Mucosa of stomach (tissue), 1 donor: Measurements from ENCODE around the gene ZNF367.

Experiments used
- H3K27me3 ChIP-seq: one replicate; pipeline ENCODE4 v1.7.0; 2013; ENCODE audit warnings: mild to moderate bottlenecking, low read length; ENCODE audit not compliant: control insufficient read depth, insufficient read depth
- H3K36me3 ChIP-seq: one replicate; pipeline ENCODE4 v1.7.0; 2013; ENCODE audit warnings: low read length; ENCODE audit not compliant: control insufficient read depth, insufficient read depth
- H3K4me1 ChIP-seq: one replicate; pipeline ENCODE4 v1.7.0; 2013; ENCODE audit warnings: mild to moderate bottlenecking, low read length; ENCODE audit not compliant: control insufficient read depth, insufficient read depth
- H3K4me3 ChIP-seq: one replicate; pipeline ENCODE4 v1.7.0; 2013; ENCODE audit warnings: low read length
- H3K9ac ChIP-seq: one replicate; pipeline ENCODE4 v1.7.0; 2013; ENCODE audit warnings: mild to moderate bottlenecking, low read length, moderate library complexity
- H3K9me3 ChIP-seq: one replicate; pipeline ENCODE4 v1.7.0; 2013; ENCODE audit warnings: mild to moderate bottlenecking, low read length, moderate library complexity; ENCODE audit not compliant: control insufficient read depth
- donor health status: Pancreatic carcinoma.

Gene ZNF367

GRCh38 chr9:96450613-96451528 lies 32.7 kb upstream of the ZNF367 start:
- Histone ChIP-seq H3K4me3 (peak overlapping the region; percentile 71), H3K4me1 (peaks cover 6% of the 10 kb centered on the region), H3K36me3 (no peaks in the 10 kb centered on the region), H3K9ac (peak overlapping the region; percentile 59), H3K9me3 (no peaks in the 10 kb centered on the region), H3K27me3 (peaks cover 13% of the 10 kb centered on the region)

- peak within 1 kb of the TSS; percentile 59 for H3K9ac ChIP-seq
- peak within 1 kb of the TSS; percentile 71 for H3K4me3 ChIP-seq
- H3K9me3 ChIP-seq = no peaks in the 10 kb centered on the region
- peaks cover 13% of the 10 kb centered on the region for H3K27me3 ChIP-seq
- H3K4me1 ChIP-seq = peaks cover 6% of the 10 kb centered on the region
- no peaks in the 10 kb centered on the region for H3K36me3 ChIP-seq
Measured at GRCh38 chr9:96449845-96450612, 31.9 kb upstream of the ZNF367 start, which contains the start of gene HABP4. Gene HABP4 (plus strand): TSS chr9:96450169. CDS start chr9:96450280, 111 bp downstream.

GRCh38 chr9:96449523-96449844 lies 31.3 kb upstream of the ZNF367 start:
- Histone ChIP-seq H3K9ac (peak overlapping the region; percentile 49), H3K27me3 (peaks cover 13% of the 10 kb centered on the region), H3K9me3 (no peaks in the 10 kb centered on the region), H3K4me1 (peaks cover 6% of the 10 kb centered on the region), H3K4me3 (peak overlapping the region; percentile 66), H3K36me3 (no peaks in the 10 kb centered on the region)

- H3K27me3 ChIP-seq = peaks cover 13% of the 10 kb centered on the region
- no peaks in the 10 kb centered on the region for H3K9me3 ChIP-seq
- no peak overlapping the region for H3K9ac ChIP-seq
- no peak overlapping the region for H3K4me3 ChIP-seq
- H3K36me3 ChIP-seq = no peaks in the 10 kb centered on the region
- H3K4me1 ChIP-seq = peaks cover 6% of the 10 kb centered on the region
Measured at GRCh38 chr9:96448546-96449170, 30.5 kb upstream of the ZNF367 start.

- no peaks in the 10 kb centered on the region for H3K36me3 ChIP-seq
- no peak overlapping the region for H3K9ac ChIP-seq
- peaks cover 6% of the 10 kb centered on the region for H3K4me1 ChIP-seq
- H3K4me3 ChIP-seq = no peak overlapping the region
- peaks cover 13% of the 10 kb centered on the region for H3K27me3 ChIP-seq
- no peaks in the 10 kb centered on the region for H3K9me3 ChIP-seq
Measured at GRCh38 chr9:96447406-96447805, 29.2 kb upstream of the ZNF367 start.

GRCh38 chr9:96442491-96442890 lies 24.3 kb upstream of the ZNF367 start:
- no peaks in the 10 kb centered on the region for H3K9me3 ChIP-seq
- H3K9ac ChIP-seq = no peak overlapping the region
- H3K27me3 ChIP-seq = no peaks in the 10 kb centered on the region
- H3K4me3 ChIP-seq = no peak overlapping the region
- no peaks in the 10 kb centered on the region for H3K4me1 ChIP-seq
- no peaks in the 10 kb centered on the region for H3K36me3 ChIP-seq

GRCh38 chr9:96441798-96442445 lies 23.8 kb upstream of the ZNF367 start:
- Histone ChIP-seq H3K27me3 (no peaks in the 10 kb centered on the region), H3K4me1 (no peaks in the 10 kb centered on the region), H3K4me3 (no peak overlapping the region), H3K9ac (no peak overlapping the region), H3K36me3 (no peaks in the 10 kb centered on the region), H3K9me3 (no peaks in the 10 kb centered on the region)

DNA sequence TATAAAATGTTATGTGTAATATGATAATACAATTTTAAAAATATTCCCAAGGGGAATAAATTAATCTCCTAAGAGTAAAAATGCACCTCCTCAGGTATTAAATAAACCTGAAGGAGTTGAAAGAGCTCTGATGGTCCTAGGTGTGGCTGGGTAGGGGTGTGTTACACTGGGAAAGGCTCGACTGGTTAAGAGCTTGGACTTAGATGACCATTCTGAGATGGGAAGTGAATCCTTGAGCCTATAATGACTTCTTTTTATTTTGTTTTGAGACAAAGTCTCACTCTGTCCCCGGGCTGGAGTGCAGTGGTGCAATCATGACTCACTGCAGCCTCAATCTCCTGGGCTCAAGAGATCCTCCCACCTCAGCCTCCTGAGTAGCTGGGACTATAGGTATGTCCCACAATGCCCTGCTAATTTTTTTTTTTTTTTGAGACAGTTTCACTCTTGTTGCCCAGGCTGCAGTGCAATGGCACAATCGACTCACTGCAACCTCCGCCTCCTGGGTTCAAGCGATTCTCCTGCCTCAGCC lies 22.6 kb upstream of the ZNF367 start:
- H3K27me3 ChIP-seq = no peaks in the 10 kb centered on the region
- H3K9me3 ChIP-seq = no peaks in the 10 kb centered on the region
- H3K4me3 ChIP-seq = no peak overlapping the region
- H3K36me3 ChIP-seq = no peaks in the 10 kb centered on the region
- H3K9ac ChIP-seq = no peak overlapping the region
- H3K4me1 ChIP-seq = no peaks in the 10 kb centered on the region

GRCh38 chr9:96437454-96437853 lies 19.3 kb upstream of the ZNF367 start:
- H3K4me1 ChIP-seq = no peaks in the 10 kb centered on the region
- H3K4me3 ChIP-seq = no peak overlapping the region
- H3K27me3 ChIP-seq = no peaks in the 10 kb centered on the region
- no peaks in the 10 kb centered on the region for H3K9me3 ChIP-seq
- no peak overlapping the region for H3K9ac ChIP-seq
- H3K36me3 ChIP-seq = no peaks in the 10 kb centered on the region

- no peak overlapping the region for H3K9ac ChIP-seq
- no peaks in the 10 kb centered on the region for H3K36me3 ChIP-seq
- H3K4me3 ChIP-seq = no peak overlapping the region
- no peaks in the 10 kb centered on the region for H3K9me3 ChIP-seq
- no peaks in the 10 kb centered on the region for H3K27me3 ChIP-seq
- no peaks in the 10 kb centered on the region for H3K4me1 ChIP-seq
Measured at GRCh38 chr9:96436456-96437126, 18.4 kb upstream of the ZNF367 start.

DNA sequence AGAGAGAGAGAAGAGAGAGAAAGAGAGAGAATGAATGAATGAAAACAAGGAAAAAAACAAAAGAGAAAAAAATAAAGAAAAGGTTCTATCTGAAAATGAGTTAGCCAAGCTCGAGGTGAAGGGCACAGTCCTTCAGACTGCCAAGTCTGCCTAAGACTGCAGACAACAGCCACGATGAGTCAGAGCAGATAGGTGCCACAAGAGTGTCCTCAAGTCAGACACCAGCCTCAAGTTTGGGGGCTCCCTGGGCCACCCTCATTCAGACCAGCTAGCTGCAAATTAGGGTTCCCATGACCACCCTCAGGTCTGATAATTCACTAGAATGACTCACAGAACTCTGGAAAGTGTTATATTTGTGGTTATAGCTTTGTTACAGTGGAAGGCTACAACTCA lies 17.9 kb upstream of the ZNF367 start:
- H3K9me3 ChIP-seq = no peaks in the 10 kb centered on the region
- H3K27me3 ChIP-seq = no peaks in the 10 kb centered on the region
- no peak overlapping the region for H3K4me3 ChIP-seq
- no peak overlapping the region for H3K9ac ChIP-seq
- no peaks in the 10 kb centered on the region for H3K4me1 ChIP-seq
- H3K36me3 ChIP-seq = no peaks in the 10 kb centered on the region
